ENCODE measurements around the gene LHX4. TPM values are rescaled to one million over a fixed set of nuclear protein-coding genes. Genes with fewer than 3 reads are reported as not detected.

LHX4 gene
- total and polyA plus RNA-seq, 4 donors, result under 0.01 to 0.19 (median 0.05) TPM

DNA sequence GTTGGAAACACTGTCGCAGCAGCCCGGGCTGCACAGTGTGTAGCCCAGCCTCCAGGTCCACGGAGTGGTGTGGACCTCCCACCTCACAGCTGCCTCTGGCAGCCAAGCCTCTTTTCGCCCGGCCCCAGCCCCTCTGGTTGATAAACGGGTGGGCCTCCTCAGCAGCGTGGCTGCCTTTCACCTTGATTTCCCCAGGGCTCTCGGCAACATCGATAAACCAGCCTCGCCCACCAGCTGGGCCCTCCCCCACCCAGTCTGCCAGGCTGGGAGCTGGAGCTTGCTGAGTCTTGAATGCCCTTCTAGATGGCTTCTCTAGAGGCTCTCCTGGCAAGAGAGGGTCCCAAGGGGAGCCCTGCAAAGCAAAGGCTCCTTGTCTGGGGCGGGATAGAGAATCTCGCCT lies 31.0 kb upstream of the LHX4 start:
- H3K36me3 ChIP-seq (ENCODE audit: control insufficient read depth in 4 of 4, insufficient read depth in 3 of 4, low read depth in 1 of 4, low read length in 3 of 4), result no peaks in the 10 kb centered on the region
- no peak overlapping the region for H3K9ac ChIP-seq (ENCODE audit: low read depth in 1 of 2, low read length in 2 of 2)
- H3K9me3 ChIP-seq (ENCODE audit: control insufficient read depth in 4 of 4, low read length in 3 of 4), result no peaks in the 10 kb centered on the region
- H3K27ac ChIP-seq (ENCODE audit: low read depth in 1 of 2, low read length in 2 of 2), result no peak overlapping the region
- WGBS, result 94% methylated on average over 12 of the region's 12 CpGs
- DNase-seq (ENCODE audit: low spot score), result no peak
- H3K4me1 ChIP-seq (ENCODE audit: control insufficient read depth in 4 of 4, insufficient read depth in 4 of 4, low read length in 3 of 4), result peaks cover 0 to 3% (median 1%) of the 10 kb centered on the region in 4 donors
- no peaks in the 10 kb centered on the region for H3K27me3 ChIP-seq (ENCODE audit: control insufficient read depth in 4 of 4, insufficient read depth in 4 of 4, low read length in 3 of 4)
- TF ChIP-seq EGR1 (IDR thresholded peaks at IDR 0.05; ENCODE audit: low read depth in 2 of 2) (no peak), RXRA (IDR thresholded peaks at IDR 0.05) (no peak), TAF1 (conservative IDR thresholded peaks at IDR 0.05) (no peak), FOXA1 (IDR thresholded peaks at IDR 0.05) (no peak), SP1 (IDR thresholded peaks at IDR 0.05) (no peak), JUND (IDR thresholded peaks at IDR 0.05) (no peak), GABPA (IDR thresholded peaks at IDR 0.05 in 1 of 2, conservative IDR thresholded peaks at IDR 0.05 in 1 of 2) (no peak)
- TF ChIP-seq, protein P1, sequence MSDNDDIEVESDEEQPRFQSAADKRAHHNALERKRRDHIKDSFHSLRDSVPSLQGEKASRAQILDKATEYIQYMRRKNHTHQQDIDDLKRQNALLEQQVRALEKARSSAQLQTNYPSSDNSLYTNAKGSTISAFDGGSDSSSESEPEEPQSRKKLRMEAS (IDR thresholded peaks at IDR 0.05), result no peak
- TF ChIP-seq, protein P2, sequence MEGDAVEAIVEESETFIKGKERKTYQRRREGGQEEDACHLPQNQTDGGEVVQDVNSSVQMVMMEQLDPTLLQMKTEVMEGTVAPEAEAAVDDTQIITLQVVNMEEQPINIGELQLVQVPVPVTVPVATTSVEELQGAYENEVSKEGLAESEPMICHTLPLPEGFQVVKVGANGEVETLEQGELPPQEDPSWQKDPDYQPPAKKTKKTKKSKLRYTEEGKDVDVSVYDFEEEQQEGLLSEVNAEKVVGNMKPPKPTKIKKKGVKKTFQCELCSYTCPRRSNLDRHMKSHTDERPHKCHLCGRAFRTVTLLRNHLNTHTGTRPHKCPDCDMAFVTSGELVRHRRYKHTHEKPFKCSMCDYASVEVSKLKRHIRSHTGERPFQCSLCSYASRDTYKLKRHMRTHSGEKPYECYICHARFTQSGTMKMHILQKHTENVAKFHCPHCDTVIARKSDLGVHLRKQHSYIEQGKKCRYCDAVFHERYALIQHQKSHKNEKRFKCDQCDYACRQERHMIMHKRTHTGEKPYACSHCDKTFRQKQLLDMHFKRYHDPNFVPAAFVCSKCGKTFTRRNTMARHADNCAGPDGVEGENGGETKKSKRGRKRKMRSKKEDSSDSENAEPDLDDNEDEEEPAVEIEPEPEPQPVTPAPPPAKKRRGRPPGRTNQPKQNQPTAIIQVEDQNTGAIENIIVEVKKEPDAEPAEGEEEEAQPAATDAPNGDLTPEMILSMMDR (IDR thresholded peaks at IDR 0.05; ENCODE audit: low read depth, low read length, missing input control), result no peak
- TF ChIP-seq, protein P3, sequence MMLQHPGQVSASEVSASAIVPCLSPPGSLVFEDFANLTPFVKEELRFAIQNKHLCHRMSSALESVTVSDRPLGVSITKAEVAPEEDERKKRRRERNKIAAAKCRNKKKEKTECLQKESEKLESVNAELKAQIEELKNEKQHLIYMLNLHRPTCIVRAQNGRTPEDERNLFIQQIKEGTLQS (IDR thresholded peaks at IDR 0.05), result no peak
- no peak overlapping the region for H3K4me3 ChIP-seq (ENCODE audit: low read depth in 1 of 3, low read length in 3 of 3)

DNA sequence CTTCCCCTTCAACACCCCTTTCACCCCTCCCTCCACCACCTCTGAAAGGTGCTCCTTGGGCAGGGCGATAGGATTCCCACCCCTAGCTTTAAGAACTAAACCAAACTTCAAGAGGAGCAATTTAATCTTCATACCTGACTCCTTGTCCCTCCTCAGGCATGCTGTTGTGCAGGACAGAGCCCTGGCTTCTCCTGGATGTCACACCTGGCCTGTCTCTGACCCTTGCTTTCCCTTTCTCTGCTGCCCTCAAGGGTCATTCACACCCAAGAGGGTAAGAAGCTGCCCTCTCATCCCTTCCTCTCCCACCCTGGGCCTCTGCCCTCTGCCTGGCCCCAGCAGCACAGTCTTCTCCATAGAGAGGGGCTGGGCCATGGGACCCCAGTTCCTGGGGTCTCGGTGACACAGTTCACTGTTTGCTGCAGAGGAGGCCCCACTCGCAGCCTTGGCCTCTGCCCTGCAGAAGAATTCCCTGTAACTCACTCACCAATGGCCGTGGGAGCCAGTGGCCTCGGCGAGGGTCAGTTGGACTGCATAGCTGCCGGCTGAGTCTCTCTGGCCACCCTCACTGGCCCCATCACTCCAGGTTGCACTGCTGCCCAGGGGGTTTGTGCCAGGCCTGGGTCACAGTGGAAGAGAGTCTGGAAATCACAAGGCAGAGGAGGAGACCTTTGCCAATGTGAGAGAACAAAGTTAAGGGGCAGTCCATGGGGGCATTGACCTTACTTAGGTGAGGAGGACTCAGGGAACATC lies 28.4 kb upstream of the LHX4 start:
- no peak overlapping the region for H3K4me3 ChIP-seq (ENCODE audit: low read depth in 1 of 3, low read length in 3 of 3)
- no peaks in the 10 kb centered on the region for H3K9me3 ChIP-seq (ENCODE audit: control insufficient read depth in 4 of 4, low read length in 3 of 4)
- DNase-seq (ENCODE audit: low spot score), result no peak
- no peak overlapping the region for H3K27ac ChIP-seq (ENCODE audit: low read depth in 1 of 2, low read length in 2 of 2)
- no peaks in the 10 kb centered on the region for H3K27me3 ChIP-seq (ENCODE audit: control insufficient read depth in 4 of 4, insufficient read depth in 4 of 4, low read length in 3 of 4)
- TF ChIP-seq JUND (IDR thresholded peaks at IDR 0.05) (no peak), RXRA (IDR thresholded peaks at IDR 0.05) (no peak), SP1 (IDR thresholded peaks at IDR 0.05) (no peak), FOXA2 (IDR thresholded peaks at IDR 0.05) (no peak), RAD21 (IDR thresholded peaks at IDR 0.05) (no peak), HNF4G (IDR thresholded peaks at IDR 0.05) (no peak), NR2F2 (IDR thresholded peaks at IDR 0.05) (no peak), HNF4A (conservative IDR thresholded peaks at IDR 0.05) (no peak), EGR1 (IDR thresholded peaks at IDR 0.05; ENCODE audit: low read depth in 2 of 2) (no peak), YY1 (IDR thresholded peaks at IDR 0.05) (no peak), TAF1 (conservative IDR thresholded peaks at IDR 0.05) (no peak)
- TF ChIP-seq, protein P2 (IDR thresholded peaks at IDR 0.05; ENCODE audit: low read depth, low read length, missing input control), result no peak
- TF ChIP-seq, protein P4, sequence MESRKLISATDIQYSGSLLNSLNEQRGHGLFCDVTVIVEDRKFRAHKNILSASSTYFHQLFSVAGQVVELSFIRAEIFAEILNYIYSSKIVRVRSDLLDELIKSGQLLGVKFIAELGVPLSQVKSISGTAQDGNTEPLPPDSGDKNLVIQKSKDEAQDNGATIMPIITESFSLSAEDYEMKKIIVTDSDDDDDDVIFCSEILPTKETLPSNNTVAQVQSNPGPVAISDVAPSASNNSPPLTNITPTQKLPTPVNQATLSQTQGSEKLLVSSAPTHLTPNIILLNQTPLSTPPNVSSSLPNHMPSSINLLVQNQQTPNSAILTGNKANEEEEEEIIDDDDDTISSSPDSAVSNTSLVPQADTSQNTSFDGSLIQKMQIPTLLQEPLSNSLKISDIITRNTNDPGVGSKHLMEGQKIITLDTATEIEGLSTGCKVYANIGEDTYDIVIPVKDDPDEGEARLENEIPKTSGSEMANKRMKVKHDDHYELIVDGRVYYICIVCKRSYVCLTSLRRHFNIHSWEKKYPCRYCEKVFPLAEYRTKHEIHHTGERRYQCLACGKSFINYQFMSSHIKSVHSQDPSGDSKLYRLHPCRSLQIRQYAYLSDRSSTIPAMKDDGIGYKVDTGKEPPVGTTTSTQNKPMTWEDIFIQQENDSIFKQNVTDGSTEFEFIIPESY (IDR thresholded peaks at IDR 0.05), result no peak
- TF ChIP-seq, protein P5, sequence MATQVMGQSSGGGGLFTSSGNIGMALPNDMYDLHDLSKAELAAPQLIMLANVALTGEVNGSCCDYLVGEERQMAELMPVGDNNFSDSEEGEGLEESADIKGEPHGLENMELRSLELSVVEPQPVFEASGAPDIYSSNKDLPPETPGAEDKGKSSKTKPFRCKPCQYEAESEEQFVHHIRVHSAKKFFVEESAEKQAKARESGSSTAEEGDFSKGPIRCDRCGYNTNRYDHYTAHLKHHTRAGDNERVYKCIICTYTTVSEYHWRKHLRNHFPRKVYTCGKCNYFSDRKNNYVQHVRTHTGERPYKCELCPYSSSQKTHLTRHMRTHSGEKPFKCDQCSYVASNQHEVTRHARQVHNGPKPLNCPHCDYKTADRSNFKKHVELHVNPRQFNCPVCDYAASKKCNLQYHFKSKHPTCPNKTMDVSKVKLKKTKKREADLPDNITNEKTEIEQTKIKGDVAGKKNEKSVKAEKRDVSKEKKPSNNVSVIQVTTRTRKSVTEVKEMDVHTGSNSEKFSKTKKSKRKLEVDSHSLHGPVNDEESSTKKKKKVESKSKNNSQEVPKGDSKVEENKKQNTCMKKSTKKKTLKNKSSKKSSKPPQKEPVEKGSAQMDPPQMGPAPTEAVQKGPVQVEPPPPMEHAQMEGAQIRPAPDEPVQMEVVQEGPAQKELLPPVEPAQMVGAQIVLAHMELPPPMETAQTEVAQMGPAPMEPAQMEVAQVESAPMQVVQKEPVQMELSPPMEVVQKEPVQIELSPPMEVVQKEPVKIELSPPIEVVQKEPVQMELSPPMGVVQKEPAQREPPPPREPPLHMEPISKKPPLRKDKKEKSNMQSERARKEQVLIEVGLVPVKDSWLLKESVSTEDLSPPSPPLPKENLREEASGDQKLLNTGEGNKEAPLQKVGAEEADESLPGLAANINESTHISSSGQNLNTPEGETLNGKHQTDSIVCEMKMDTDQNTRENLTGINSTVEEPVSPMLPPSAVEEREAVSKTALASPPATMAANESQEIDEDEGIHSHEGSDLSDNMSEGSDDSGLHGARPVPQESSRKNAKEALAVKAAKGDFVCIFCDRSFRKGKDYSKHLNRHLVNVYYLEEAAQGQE (IDR thresholded peaks at IDR 0.05), result no peak
- TF ChIP-seq, protein P1 (IDR thresholded peaks at IDR 0.05), result no peak
- TF ChIP-seq, protein P3 (IDR thresholded peaks at IDR 0.05), result no peak
- no peaks in the 10 kb centered on the region for H3K36me3 ChIP-seq (ENCODE audit: control insufficient read depth in 4 of 4, insufficient read depth in 3 of 4, low read depth in 1 of 4, low read length in 3 of 4)
- H3K9ac ChIP-seq (ENCODE audit: low read depth in 1 of 2, low read length in 2 of 2), result no peak overlapping the region
- 89% methylated on average over 7 of the region's 7 CpGs for WGBS
- no peaks in the 10 kb centered on the region for H3K4me1 ChIP-seq (ENCODE audit: control insufficient read depth in 4 of 4, insufficient read depth in 4 of 4, low read length in 3 of 4)

Measured in liver (tissue), 9 donors.